ENCODE results near the gene LMTK2.
A peak's percentile ranks its signal among the peaks of the same experiment; 100 is the strongest.

LMTK2 gene

DNA sequence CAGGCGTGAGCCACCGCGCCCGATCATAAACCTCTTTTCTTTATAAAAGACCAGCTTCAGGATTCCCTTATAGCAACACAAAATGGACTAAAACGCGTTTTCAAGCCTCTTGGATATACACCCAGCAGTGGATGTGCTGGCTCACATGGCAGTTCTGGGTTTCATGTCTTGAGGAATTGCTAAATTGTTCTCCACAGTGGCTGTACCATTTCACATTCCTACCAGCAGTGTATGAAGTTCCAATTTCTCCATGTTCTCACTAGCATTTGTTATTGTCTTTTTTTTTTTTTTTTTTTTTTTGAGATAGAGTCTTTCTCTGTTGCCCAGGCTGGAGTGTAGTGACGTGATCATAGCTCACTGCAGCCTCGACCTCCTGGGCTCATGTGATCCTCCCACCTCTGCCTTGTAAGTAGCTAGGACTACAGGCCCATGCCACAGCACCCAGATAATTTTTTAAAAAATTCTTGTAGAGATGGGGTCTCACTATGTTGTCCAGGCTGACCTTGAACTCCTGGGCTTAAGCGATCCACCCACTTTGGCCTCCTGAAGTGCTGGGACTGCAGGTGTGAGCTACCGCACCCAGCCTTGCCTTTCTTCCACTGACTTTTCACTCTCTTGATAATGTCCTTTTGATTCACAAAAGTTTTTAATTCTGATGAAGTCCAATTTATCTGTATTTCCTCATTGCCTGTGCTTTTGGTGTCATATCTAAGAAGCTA lies 127.9 kb downstream of the LMTK2 start:
- Histone ChIP-seq H3K36me3 (ENCODE audit: insufficient read depth, insufficient read length, low read length) (peaks cover 11% of the 10 kb centered on the region), H3K9ac (ENCODE audit: insufficient read length, low read depth) (no peak overlapping the region), H3K4me1 (ENCODE audit: insufficient read depth, insufficient read length) (no peaks in the 10 kb centered on the region), H3K4me3 (ENCODE audit: insufficient read length, low read depth) (no peak overlapping the region), H3K9me3 (ENCODE audit: insufficient read depth, low read length) (no peaks in the 10 kb centered on the region), H3K27me3 (ENCODE audit: insufficient read depth, insufficient read length) (no peaks in the 10 kb centered on the region)
- TF ChIP-seq ZNF274 (IDR thresholded peaks at IDR 0.05; ENCODE audit: low read depth, low read length) = no peak
- no peak for TF ChIP-seq SUZ12 (IDR thresholded peaks at IDR 0.05; ENCODE audit: extremely low read depth, insufficient read depth, insufficient read length)
- TF ChIP-seq YY1 (IDR thresholded peaks at IDR 0.05; ENCODE audit: insufficient read depth, insufficient read length) = no peak
- no peak for DNase-seq (ENCODE audit: low read depth, low spot score)

GRCh38 chr7:98235901-98236300 lies 129.2 kb downstream of the LMTK2 start:
- no peaks in the 10 kb centered on the region for H3K4me1 ChIP-seq (ENCODE audit: insufficient read depth, insufficient read length)
- H3K36me3 ChIP-seq (ENCODE audit: insufficient read depth, insufficient read length, low read length) = peaks cover 15% of the 10 kb centered on the region
- no peak overlapping the region for H3K4me3 ChIP-seq (ENCODE audit: insufficient read length, low read depth)
- H3K9me3 ChIP-seq (ENCODE audit: insufficient read depth, low read length) = no peaks in the 10 kb centered on the region
- no peaks in the 10 kb centered on the region for H3K27me3 ChIP-seq (ENCODE audit: insufficient read depth, insufficient read length)
- no peak overlapping the region for H3K9ac ChIP-seq (ENCODE audit: insufficient read length, low read depth)
- no peak for DNase-seq (ENCODE audit: low read depth, low spot score)
- TF ChIP-seq YY1 (IDR thresholded peaks at IDR 0.05; ENCODE audit: insufficient read depth, insufficient read length) = no peak
- no peak for TF ChIP-seq ZNF274 (IDR thresholded peaks at IDR 0.05; ENCODE audit: low read depth, low read length)
- TF ChIP-seq SUZ12 (IDR thresholded peaks at IDR 0.05; ENCODE audit: extremely low read depth, insufficient read depth, insufficient read length) = no peak

GRCh38 chr7:98236355-98237185 lies 129.9 kb downstream of the LMTK2 start:
- H3K4me3 ChIP-seq (ENCODE audit: insufficient read length, low read depth) = no peak overlapping the region
- peaks cover 1% of the 10 kb centered on the region for H3K4me1 ChIP-seq (ENCODE audit: insufficient read depth, insufficient read length)
- no peak for TF ChIP-seq YY1 (IDR thresholded peaks at IDR 0.05; ENCODE audit: insufficient read depth, insufficient read length)
- no peak for TF ChIP-seq SUZ12 (IDR thresholded peaks at IDR 0.05; ENCODE audit: extremely low read depth, insufficient read depth, insufficient read length)
- TF ChIP-seq ZNF274 (IDR thresholded peaks at IDR 0.05; ENCODE audit: low read depth, low read length) = no peak
- H3K36me3 ChIP-seq (ENCODE audit: insufficient read depth, insufficient read length, low read length) = peaks cover 15% of the 10 kb centered on the region
- H3K9ac ChIP-seq (ENCODE audit: insufficient read length, low read depth) = no peak overlapping the region
- DNase-seq (ENCODE audit: low read depth, low spot score) = no peak
- H3K9me3 ChIP-seq (ENCODE audit: insufficient read depth, low read length) = no peaks in the 10 kb centered on the region
- H3K27me3 ChIP-seq (ENCODE audit: insufficient read depth, insufficient read length) = no peaks in the 10 kb centered on the region

GRCh38 chr7:98238076-98238475 lies 131.4 kb downstream of the LMTK2 start:
- H3K27me3 ChIP-seq (ENCODE audit: insufficient read depth, insufficient read length) = no peaks in the 10 kb centered on the region
- H3K4me1 ChIP-seq (ENCODE audit: insufficient read depth, insufficient read length) = peaks cover 2% of the 10 kb centered on the region
- no peak for TF ChIP-seq SUZ12 (IDR thresholded peaks at IDR 0.05; ENCODE audit: extremely low read depth, insufficient read depth, insufficient read length)
- no peak for TF ChIP-seq ZNF274 (IDR thresholded peaks at IDR 0.05; ENCODE audit: low read depth, low read length)
- no peak for TF ChIP-seq YY1 (IDR thresholded peaks at IDR 0.05; ENCODE audit: insufficient read depth, insufficient read length)
- H3K36me3 ChIP-seq (ENCODE audit: insufficient read depth, insufficient read length, low read length) = peaks cover 15% of the 10 kb centered on the region
- H3K4me3 ChIP-seq (ENCODE audit: insufficient read length, low read depth) = no peak overlapping the region
- no peak for DNase-seq (ENCODE audit: low read depth, low spot score)
- H3K9ac ChIP-seq (ENCODE audit: insufficient read length, low read depth) = no peak overlapping the region
- no peaks in the 10 kb centered on the region for H3K9me3 ChIP-seq (ENCODE audit: insufficient read depth, low read length)

- Histone ChIP-seq H3K36me3 (ENCODE audit: insufficient read depth, insufficient read length, low read length) (peaks cover 15% of the 10 kb centered on the region), H3K9ac (ENCODE audit: insufficient read length, low read depth) (no peak overlapping the region), H3K4me1 (ENCODE audit: insufficient read depth, insufficient read length) (peaks cover 2% of the 10 kb centered on the region), H3K27me3 (ENCODE audit: insufficient read depth, insufficient read length) (no peaks in the 10 kb centered on the region), H3K4me3 (ENCODE audit: insufficient read length, low read depth) (no peak overlapping the region), H3K9me3 (ENCODE audit: insufficient read depth, low read length) (no peaks in the 10 kb centered on the region)
- no peak for DNase-seq (ENCODE audit: low read depth, low spot score)
- no peak for TF ChIP-seq SUZ12 (IDR thresholded peaks at IDR 0.05; ENCODE audit: extremely low read depth, insufficient read depth, insufficient read length)
- no peak for TF ChIP-seq ZNF274 (IDR thresholded peaks at IDR 0.05; ENCODE audit: low read depth, low read length)
- no peak for TF ChIP-seq YY1 (IDR thresholded peaks at IDR 0.05; ENCODE audit: insufficient read depth, insufficient read length)
Observed at GRCh38 chr7:98238976-98239375, 132.3 kb downstream of the LMTK2 start.

GRCh38 chr7:98240961-98241673 lies 134.5 kb downstream of the LMTK2 start:
- Histone ChIP-seq H3K4me1 (ENCODE audit: insufficient read depth, insufficient read length) (peaks cover 2% of the 10 kb centered on the region), H3K36me3 (ENCODE audit: insufficient read depth, insufficient read length, low read length) (peaks cover 19% of the 10 kb centered on the region), H3K9ac (ENCODE audit: insufficient read length, low read depth) (no peak overlapping the region), H3K27me3 (ENCODE audit: insufficient read depth, insufficient read length) (no peaks in the 10 kb centered on the region), H3K4me3 (ENCODE audit: insufficient read length, low read depth) (no peak overlapping the region), H3K9me3 (ENCODE audit: insufficient read depth, low read length) (no peaks in the 10 kb centered on the region)
- TF ChIP-seq SUZ12 (IDR thresholded peaks at IDR 0.05; ENCODE audit: extremely low read depth, insufficient read depth, insufficient read length) (no peak), ZNF274 (IDR thresholded peaks at IDR 0.05; ENCODE audit: low read depth, low read length) (no peak), YY1 (IDR thresholded peaks at IDR 0.05; ENCODE audit: insufficient read depth, insufficient read length) (no peak)
- peak; percentile 36 for DNase-seq (ENCODE audit: low read depth, low spot score)
